ENCODE data around the gene RNASEL.
"Not testable (repeated sequence)": the region's sequence is repeated elsewhere in the genome, so short reads cannot be mapped to it uniquely, and the experiment has no call there.

RNASEL gene

GRCh38 chr1:182560392-182560984 lies 28.6 kb downstream of the RNASEL start:
- DNase-seq: no peak

- no peak for DNase-seq
Measured at GRCh38 chr1:182556279-182556678, 32.8 kb downstream of the RNASEL start.

- no peak for DNase-seq
Measured at GRCh38 chr1:182555493-182555892, 33.6 kb downstream of the RNASEL start.

GRCh38 chr1:182552527-182552926 lies 36.5 kb downstream of the RNASEL start:
- DNase-seq: no peak

- DNase-seq: no peak
Measured at GRCh38 chr1:182549811-182550210, 39.2 kb downstream of the RNASEL start.

GRCh38 chr1:182549346-182549745 lies 39.7 kb downstream of the RNASEL start:
- no peak for DNase-seq

GRCh38 chr1:182533896-182534295 lies 55.2 kb downstream of the RNASEL start:
- DNase-seq: no peak

GRCh38 chr1:182528206-182528605 lies 60.9 kb downstream of the RNASEL start:
- DNase-seq: not testable (repeated sequence)

- no peak for DNase-seq
Measured at GRCh38 chr1:182527680-182528079, 61.4 kb downstream of the RNASEL start.

GRCh38 chr1:182525342-182525741 lies 63.7 kb downstream of the RNASEL start:
- DNase-seq: no peak
